Liver (tissue), 9 donors: ENCODE data around the gene ANKRD44. TPM values are rescaled to one million over a fixed set of nuclear protein-coding genes. Genes with fewer than 3 reads are reported as not detected.

ENCODE experiments used
- DNase-seq: peaks from one replicate; pipeline ENCODE4 v3.0.0-alpha.2; 2017; ENCODE audit warnings: low spot score
- H3K27ac ChIP-seq, 2 donors: one replicate each; pipeline ENCODE4 v1.7.0; 2013; ENCODE audit warnings: inconsistent platforms in 2 of 2, low read length in 2 of 2, control low read depth in 1 of 2, low read depth in 1 of 2, mild to moderate bottlenecking in 1 of 2
- H3K27me3 ChIP-seq, 4 donors: one replicate each; pipeline versions ENCODE4 v1.6.1 to v1.7.0; 2013; ENCODE audit warnings: low read length in 3 of 4, inconsistent platforms in 1 of 4, mild to moderate bottlenecking in 1 of 4, moderate library complexity in 1 of 4; ENCODE audit not compliant: control insufficient read depth in 4 of 4, insufficient read depth in 4 of 4
- H3K36me3 ChIP-seq, 4 donors: one replicate each; pipeline versions ENCODE4 v1.6.1 to v1.7.0; 2013; ENCODE audit warnings: low read length in 3 of 4, mild to moderate bottlenecking in 3 of 4, low read depth in 1 of 4, moderate library complexity in 1 of 4; ENCODE audit not compliant: control insufficient read depth in 4 of 4, insufficient read depth in 3 of 4
- H3K4me1 ChIP-seq, 4 donors: one replicate each; pipeline versions ENCODE4 v1.6.1 to v1.7.0; 2013; ENCODE audit warnings: low read length in 3 of 4, mild to moderate bottlenecking in 3 of 4, moderate library complexity in 1 of 4; ENCODE audit not compliant: control insufficient read depth in 4 of 4, insufficient read depth in 4 of 4
- H3K4me3 ChIP-seq, 3 donors: one replicate each; pipeline versions ENCODE4 v1.6.1 to v1.7.0; 2013; ENCODE audit warnings: low read length in 3 of 3, control low read depth in 1 of 3, low read depth in 1 of 3, mild to moderate bottlenecking in 1 of 3
- H3K9ac ChIP-seq, 2 donors: one replicate each; pipeline ENCODE4 v1.7.0; 2013; ENCODE audit warnings: low read length in 2 of 2, mild to moderate bottlenecking in 2 of 2, moderate library complexity in 2 of 2, control low read depth in 1 of 2, low read depth in 1 of 2
- H3K9me3 ChIP-seq, 4 donors: one replicate each; pipeline versions ENCODE4 v1.6.1 to v1.7.0; 2013; ENCODE audit warnings: low read length in 3 of 4; ENCODE audit not compliant: control insufficient read depth in 4 of 4
- EGR1 ChIP-seq, 2 donors: IDR thresholded peaks; 2 replicates each; pipeline ENCODE4 v1.6.1; 2016 to 2018; ENCODE audit warnings: antibody characterized with exemption in 2 of 2, low read depth in 2 of 2
- FOXA1 ChIP-seq: IDR thresholded peaks from 2 replicates; pipeline ENCODE4 v1.6.1; 2016; ENCODE audit warnings: antibody characterized with exemption
- FOXA2 ChIP-seq: IDR thresholded peaks from 2 replicates; pipeline ENCODE4 v1.6.1; 2016; ENCODE audit warnings: antibody characterized with exemption
- GABPA ChIP-seq, 2 donors: IDR thresholded peaks in 1 of 2; conservative IDR thresholded peaks in 1 of 2; 2 replicates each; pipeline ENCODE4 v1.6.1; 2016; ENCODE audit warnings: antibody characterized with exemption in 2 of 2, mild to moderate bottlenecking in 1 of 2, moderate library complexity in 1 of 2
- HNF4A ChIP-seq, 2 donors: conservative IDR thresholded peaks; 2 replicates each; pipeline ENCODE4 v1.6.1; 2016; ENCODE audit warnings: antibody characterized with exemption in 2 of 2, mild to moderate bottlenecking in 2 of 2
- HNF4G ChIP-seq: IDR thresholded peaks from 2 replicates; pipeline ENCODE4 v1.6.1; 2016; ENCODE audit warnings: antibody characterized with exemption
- JUND ChIP-seq, 2 donors: IDR thresholded peaks; 2 replicates each; pipeline ENCODE4 v1.6.1; 2016; ENCODE audit warnings: antibody characterized with exemption in 2 of 2
- NR2F2 ChIP-seq: IDR thresholded peaks from 2 replicates; pipeline ENCODE4 v1.6.1; 2016; ENCODE audit warnings: antibody characterized with exemption
- RAD21 ChIP-seq, 2 donors: IDR thresholded peaks; 2 replicates each; pipeline ENCODE4 v1.6.1; 2016; ENCODE audit warnings: antibody characterized with exemption in 2 of 2, mild to moderate bottlenecking in 2 of 2
- RXRA ChIP-seq, 2 donors: IDR thresholded peaks; 2 replicates each; pipeline ENCODE4 v1.6.1; 2017 to 2018; ENCODE audit warnings: antibody characterized with exemption in 2 of 2, mild to moderate bottlenecking in 1 of 2
- SP1 ChIP-seq: IDR thresholded peaks from 2 replicates; pipeline ENCODE4 v1.6.1; 2018; ENCODE audit warnings: antibody characterized with exemption, mild to moderate bottlenecking
- TAF1 ChIP-seq: conservative IDR thresholded peaks from 2 replicates; pipeline ENCODE4 v1.6.1; 2016; ENCODE audit warnings: antibody characterized with exemption, mild to moderate bottlenecking
- YY1 ChIP-seq: IDR thresholded peaks from 2 replicates; pipeline ENCODE4 v1.6.1; 2016; ENCODE audit warnings: antibody characterized with exemption, mild to moderate bottlenecking
- WGBS: extraction: QIAGEN DNeasy Blood & Tissue Kit; methylation state at CpG from one replicate; pipeline ENCODE4 v1.1.7; 2013; 5-methylcytosine and 5-hydroxymethylcytosine counted together
- polyA plus RNA-seq, 2 donors: library from polyadenylated mRNA; stranded (reverse) in 1 of 2; unstranded in 1 of 2; fragments of 200-250 nt in 1 of 2; fragments of >200 nt in 1 of 2; fragmentation: Nextera tagmentation in 1 of 2; extraction: Ambion mirVana in 1 of 2; gene quantifications; one replicate each; pipeline versions ENCODE4 v1.2.1 to v1.2.3, GENCODE V29; 2013 to 2015
- total RNA-seq, 2 donors: library from RNA; depleted of rRNA; stranded (reverse); fragments of >200 nt; gene quantifications; one replicate each; pipeline ENCODE4 v1.2.3, GENCODE V29; 2014
- TF ChIP-seq, protein P1 (sequence below): IDR thresholded peaks from 2 replicates; pipeline ENCODE4 v1.6.1; 2016; ENCODE audit warnings: antibody characterized with exemption, mild to moderate bottlenecking
- TF ChIP-seq, protein P2 (sequence below): IDR thresholded peaks from 2 replicates; pipeline ENCODE4 v1.6.1; 2016; ENCODE audit warnings: antibody characterized with exemption
- TF ChIP-seq, protein P3 (sequence below): fragments of 150-350 bp; IDR thresholded peaks from 2 replicates; pipeline ENCODE4 v1.5.1; 2017; ENCODE audit warnings: improper control_type of control experiment, low read depth, low read length; ENCODE audit not compliant: missing input control
- TF ChIP-seq, protein P4 (sequence below): IDR thresholded peaks from 2 replicates; pipeline ENCODE4 v1.6.1; 2016; ENCODE audit warnings: antibody characterized with exemption
- TF ChIP-seq, protein P5 (sequence below): IDR thresholded peaks from 2 replicates; pipeline ENCODE4 v1.6.1; 2016; ENCODE audit warnings: antibody characterized with exemption
- donor health status: healthy.
- donor health status: healthy.
- donor health status: healthy.
- donor health status: healthy.
- donor health status: healthy.

ANKRD44 gene
- total and polyA plus RNA-seq, 4 donors, result 3.8 to 18.2 (median 6.8) TPM

DNA sequence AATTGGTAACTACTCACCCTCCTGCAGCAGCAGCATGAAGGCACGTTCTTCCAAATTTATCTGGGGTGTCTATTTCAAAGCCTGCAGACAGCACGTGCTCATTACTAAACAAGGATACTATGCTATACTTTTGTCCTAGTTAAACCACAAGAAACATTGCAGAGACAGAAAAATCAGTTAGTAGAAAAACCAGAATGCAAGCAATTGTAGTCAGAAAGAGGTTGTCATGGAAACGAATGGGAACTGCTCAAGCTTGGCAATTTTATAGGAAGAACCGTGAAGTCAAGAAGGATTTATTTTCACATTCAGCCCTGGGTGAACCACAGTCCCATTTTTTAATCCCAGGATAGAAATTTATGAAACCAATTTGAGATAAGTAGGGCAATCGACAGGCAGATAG is 221.9 kb downstream of the ANKRD44 start (continued):
- TF ChIP-seq, protein P1, sequence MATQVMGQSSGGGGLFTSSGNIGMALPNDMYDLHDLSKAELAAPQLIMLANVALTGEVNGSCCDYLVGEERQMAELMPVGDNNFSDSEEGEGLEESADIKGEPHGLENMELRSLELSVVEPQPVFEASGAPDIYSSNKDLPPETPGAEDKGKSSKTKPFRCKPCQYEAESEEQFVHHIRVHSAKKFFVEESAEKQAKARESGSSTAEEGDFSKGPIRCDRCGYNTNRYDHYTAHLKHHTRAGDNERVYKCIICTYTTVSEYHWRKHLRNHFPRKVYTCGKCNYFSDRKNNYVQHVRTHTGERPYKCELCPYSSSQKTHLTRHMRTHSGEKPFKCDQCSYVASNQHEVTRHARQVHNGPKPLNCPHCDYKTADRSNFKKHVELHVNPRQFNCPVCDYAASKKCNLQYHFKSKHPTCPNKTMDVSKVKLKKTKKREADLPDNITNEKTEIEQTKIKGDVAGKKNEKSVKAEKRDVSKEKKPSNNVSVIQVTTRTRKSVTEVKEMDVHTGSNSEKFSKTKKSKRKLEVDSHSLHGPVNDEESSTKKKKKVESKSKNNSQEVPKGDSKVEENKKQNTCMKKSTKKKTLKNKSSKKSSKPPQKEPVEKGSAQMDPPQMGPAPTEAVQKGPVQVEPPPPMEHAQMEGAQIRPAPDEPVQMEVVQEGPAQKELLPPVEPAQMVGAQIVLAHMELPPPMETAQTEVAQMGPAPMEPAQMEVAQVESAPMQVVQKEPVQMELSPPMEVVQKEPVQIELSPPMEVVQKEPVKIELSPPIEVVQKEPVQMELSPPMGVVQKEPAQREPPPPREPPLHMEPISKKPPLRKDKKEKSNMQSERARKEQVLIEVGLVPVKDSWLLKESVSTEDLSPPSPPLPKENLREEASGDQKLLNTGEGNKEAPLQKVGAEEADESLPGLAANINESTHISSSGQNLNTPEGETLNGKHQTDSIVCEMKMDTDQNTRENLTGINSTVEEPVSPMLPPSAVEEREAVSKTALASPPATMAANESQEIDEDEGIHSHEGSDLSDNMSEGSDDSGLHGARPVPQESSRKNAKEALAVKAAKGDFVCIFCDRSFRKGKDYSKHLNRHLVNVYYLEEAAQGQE, result no peak

DNA sequence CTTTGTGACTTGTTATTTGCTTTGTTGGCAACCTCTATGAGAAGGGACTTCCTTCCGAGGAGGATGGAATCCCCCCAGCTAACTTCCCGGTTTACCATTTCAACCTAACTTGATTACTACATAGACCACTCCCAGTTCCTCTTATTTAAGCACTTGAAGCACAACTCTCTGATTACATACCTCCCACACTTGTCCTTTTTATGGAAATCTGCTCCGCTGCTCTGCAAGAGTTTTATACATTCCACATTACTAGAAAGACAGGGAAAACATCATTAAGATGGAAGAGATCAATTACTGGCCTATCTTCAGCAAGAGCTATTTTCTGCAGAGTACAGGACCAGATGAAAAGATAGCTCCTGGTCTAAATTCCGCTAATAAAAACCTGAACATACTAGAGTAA is 224.1 kb downstream of the ANKRD44 start:
- Histone ChIP-seq H3K9me3 (no peaks in the 10 kb centered on the region), H3K36me3 (peaks cover 0 to 5% (median under 1%) of the 10 kb centered on the region in 4 donors), H3K9ac (no peak overlapping the region), H3K4me1 (no peaks in the 10 kb centered on the region), H3K4me3 (no peak overlapping the region), H3K27me3 (no peaks in the 10 kb centered on the region), H3K27ac (no peak overlapping the region)
- DNase-seq, result no peak
- WGBS, result 80% methylated on average over 4 of the region's 4 CpGs
- TF ChIP-seq FOXA1 (no peak), JUND (IDR thresholded peaks at IDR 0.05) (no peak), SP1 (no peak), HNF4G (no peak), NR2F2 (no peak), TAF1 (no peak), RXRA (IDR thresholded peaks at IDR 0.05) (no peak), GABPA (IDR thresholded peaks at IDR 0.05 in 1 of 2, conservative IDR thresholded peaks at IDR 0.05 in 1 of 2) (no peak), EGR1 (IDR thresholded peaks at IDR 0.05; ENCODE audit: low read depth in 2 of 2) (no peak), FOXA2 (no peak), YY1 (no peak), RAD21 (IDR thresholded peaks at IDR 0.05) (no peak), HNF4A (conservative IDR thresholded peaks at IDR 0.05) (no peak)
- TF ChIP-seq, protein P2, sequence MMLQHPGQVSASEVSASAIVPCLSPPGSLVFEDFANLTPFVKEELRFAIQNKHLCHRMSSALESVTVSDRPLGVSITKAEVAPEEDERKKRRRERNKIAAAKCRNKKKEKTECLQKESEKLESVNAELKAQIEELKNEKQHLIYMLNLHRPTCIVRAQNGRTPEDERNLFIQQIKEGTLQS, result no peak
- TF ChIP-seq, protein P3, sequence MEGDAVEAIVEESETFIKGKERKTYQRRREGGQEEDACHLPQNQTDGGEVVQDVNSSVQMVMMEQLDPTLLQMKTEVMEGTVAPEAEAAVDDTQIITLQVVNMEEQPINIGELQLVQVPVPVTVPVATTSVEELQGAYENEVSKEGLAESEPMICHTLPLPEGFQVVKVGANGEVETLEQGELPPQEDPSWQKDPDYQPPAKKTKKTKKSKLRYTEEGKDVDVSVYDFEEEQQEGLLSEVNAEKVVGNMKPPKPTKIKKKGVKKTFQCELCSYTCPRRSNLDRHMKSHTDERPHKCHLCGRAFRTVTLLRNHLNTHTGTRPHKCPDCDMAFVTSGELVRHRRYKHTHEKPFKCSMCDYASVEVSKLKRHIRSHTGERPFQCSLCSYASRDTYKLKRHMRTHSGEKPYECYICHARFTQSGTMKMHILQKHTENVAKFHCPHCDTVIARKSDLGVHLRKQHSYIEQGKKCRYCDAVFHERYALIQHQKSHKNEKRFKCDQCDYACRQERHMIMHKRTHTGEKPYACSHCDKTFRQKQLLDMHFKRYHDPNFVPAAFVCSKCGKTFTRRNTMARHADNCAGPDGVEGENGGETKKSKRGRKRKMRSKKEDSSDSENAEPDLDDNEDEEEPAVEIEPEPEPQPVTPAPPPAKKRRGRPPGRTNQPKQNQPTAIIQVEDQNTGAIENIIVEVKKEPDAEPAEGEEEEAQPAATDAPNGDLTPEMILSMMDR, result no peak
- TF ChIP-seq, protein P1, result no peak
- TF ChIP-seq, protein P4, sequence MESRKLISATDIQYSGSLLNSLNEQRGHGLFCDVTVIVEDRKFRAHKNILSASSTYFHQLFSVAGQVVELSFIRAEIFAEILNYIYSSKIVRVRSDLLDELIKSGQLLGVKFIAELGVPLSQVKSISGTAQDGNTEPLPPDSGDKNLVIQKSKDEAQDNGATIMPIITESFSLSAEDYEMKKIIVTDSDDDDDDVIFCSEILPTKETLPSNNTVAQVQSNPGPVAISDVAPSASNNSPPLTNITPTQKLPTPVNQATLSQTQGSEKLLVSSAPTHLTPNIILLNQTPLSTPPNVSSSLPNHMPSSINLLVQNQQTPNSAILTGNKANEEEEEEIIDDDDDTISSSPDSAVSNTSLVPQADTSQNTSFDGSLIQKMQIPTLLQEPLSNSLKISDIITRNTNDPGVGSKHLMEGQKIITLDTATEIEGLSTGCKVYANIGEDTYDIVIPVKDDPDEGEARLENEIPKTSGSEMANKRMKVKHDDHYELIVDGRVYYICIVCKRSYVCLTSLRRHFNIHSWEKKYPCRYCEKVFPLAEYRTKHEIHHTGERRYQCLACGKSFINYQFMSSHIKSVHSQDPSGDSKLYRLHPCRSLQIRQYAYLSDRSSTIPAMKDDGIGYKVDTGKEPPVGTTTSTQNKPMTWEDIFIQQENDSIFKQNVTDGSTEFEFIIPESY, result no peak
- TF ChIP-seq, protein P5, sequence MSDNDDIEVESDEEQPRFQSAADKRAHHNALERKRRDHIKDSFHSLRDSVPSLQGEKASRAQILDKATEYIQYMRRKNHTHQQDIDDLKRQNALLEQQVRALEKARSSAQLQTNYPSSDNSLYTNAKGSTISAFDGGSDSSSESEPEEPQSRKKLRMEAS, result no peak
